Thymus (tissue), 11 donors: ENCODE results near the gene RUNX2. TPM values are rescaled to one million over a fixed set of nuclear protein-coding genes. Genes with fewer than 3 reads are reported as not detected.

Experiments used
- DNase-seq, 9 donors: peaks; one replicate each; pipeline ENCODE4 v3.0.0-alpha.2; 2013; ENCODE audit warnings: low spot score in 9 of 9, low read depth in 6 of 9, missing footprints in 1 of 9
- H3K27ac ChIP-seq, 2 donors: one replicate each; pipeline ENCODE4 v1.5.1; 2013; ENCODE audit warnings: control low read depth in 1 of 2, low read depth in 1 of 2, low read length in 1 of 2, mild to moderate bottlenecking in 1 of 2, moderate library complexity in 1 of 2
- H3K27me3 ChIP-seq, 2 donors: one replicate each; pipeline ENCODE4 v1.5.1; 2013; ENCODE audit warnings: low read length in 1 of 2; ENCODE audit not compliant: control insufficient read depth in 2 of 2, insufficient read depth in 1 of 2
- H3K36me3 ChIP-seq, 2 donors: one replicate each; pipeline ENCODE4 v1.5.1; 2013; ENCODE audit warnings: low read length in 1 of 2, mild to moderate bottlenecking in 1 of 2, moderate library complexity in 1 of 2; ENCODE audit not compliant: control insufficient read depth in 2 of 2, insufficient read depth in 2 of 2
- H3K4me1 ChIP-seq, 2 donors: one replicate each; pipeline ENCODE4 v1.5.1; 2013; ENCODE audit warnings: low read length in 2 of 2; ENCODE audit not compliant: control insufficient read depth in 2 of 2, insufficient read depth in 2 of 2
- H3K4me3 ChIP-seq, 2 donors: one replicate each; pipeline ENCODE4 v1.5.1; 2013; ENCODE audit warnings: low read length in 2 of 2, control low read depth in 1 of 2, mild to moderate bottlenecking in 1 of 2
- H3K9me3 ChIP-seq, 2 donors: one replicate each; pipeline ENCODE4 v1.5.1; 2013; ENCODE audit warnings: low read length in 1 of 2, mild to moderate bottlenecking in 1 of 2; ENCODE audit not compliant: control insufficient read depth in 2 of 2, insufficient read depth in 1 of 2
- WGBS: extraction: QIAGEN DNeasy Blood & Tissue Kit; methylation state at CpG from one replicate; pipeline ENCODE4 v1.1.7; 2013; 5-methylcytosine and 5-hydroxymethylcytosine counted together
- polyA plus RNA-seq: library from polyadenylated mRNA; stranded (reverse); fragments of 200-250 nt; gene quantifications from one replicate; pipeline ENCODE4 v1.2.3, GENCODE V29; 2013
- total RNA-seq: library from RNA; stranded (reverse); fragments of 120-200 nt; gene quantifications from one replicate; pipeline ENCODE4 v1.2.4, GENCODE V29; 2013
- donor health status: healthy.

Gene RUNX2
- total and polyA plus RNA-seq, 2 donors: 3.7 to 7.1 TPM

DNA sequence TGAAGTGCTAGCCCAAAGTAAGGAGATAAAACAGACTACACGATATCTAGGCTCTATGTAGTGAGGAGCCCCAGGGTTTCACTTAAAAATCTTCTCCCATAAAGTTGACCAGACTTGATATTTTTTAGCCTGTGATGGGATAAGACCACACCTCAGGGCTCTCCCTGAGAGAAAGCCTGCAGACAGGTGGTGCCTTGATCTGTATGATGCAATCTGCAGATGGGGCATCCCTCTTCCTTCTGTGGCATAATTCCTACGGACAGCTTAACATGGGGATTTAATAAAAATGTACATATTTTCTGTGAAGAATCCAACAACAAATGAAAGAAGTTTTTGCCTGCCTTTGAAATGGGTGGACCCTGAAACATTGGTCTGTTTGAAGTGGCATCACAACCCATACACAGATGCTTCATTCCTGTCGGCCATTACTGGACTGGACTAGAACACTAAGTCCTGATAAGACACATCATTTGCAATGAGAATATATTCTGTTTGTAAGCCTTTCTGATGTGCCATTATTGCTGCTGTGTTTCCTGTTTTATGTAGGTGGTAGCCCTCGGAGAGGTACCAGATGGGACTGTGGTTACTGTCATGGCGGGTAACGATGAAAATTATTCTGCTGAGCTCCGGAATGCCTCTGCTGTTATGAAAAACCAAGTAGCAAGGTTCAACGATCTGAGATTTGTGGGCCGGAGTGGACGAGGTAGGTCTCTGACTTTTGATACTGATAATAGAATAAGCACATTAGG lies 103.4 kb downstream of the RUNX2 start:
- H3K27me3 ChIP-seq: peaks cover 0 to 2% of the 10 kb centered on the region in 2 donors

DNA sequence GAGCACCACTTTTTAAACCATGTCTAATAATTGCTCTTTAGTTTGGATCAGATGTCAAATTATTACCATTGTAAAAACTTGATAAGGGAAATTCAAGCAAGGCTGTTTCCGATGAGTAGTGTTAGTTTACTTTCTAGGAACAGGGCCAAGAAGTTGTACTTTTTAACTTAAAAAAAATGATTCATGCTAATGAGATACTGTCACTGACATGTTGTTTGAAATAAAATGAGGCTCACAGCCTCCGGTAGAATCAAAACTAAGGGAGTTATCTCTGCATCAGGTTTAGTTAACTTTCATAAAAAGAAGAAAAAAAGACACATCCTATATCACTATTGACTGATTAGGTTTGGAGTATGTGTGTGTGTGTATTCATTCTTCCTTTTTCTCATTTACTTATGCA lies 104.8 kb downstream of the RUNX2 start:
- Histone ChIP-seq H3K4me1 (peaks cover 18 to 27% of the 10 kb centered on the region in 2 donors), H3K9me3 (no peaks in the 10 kb centered on the region), H3K27ac (no peak overlapping the region), H3K27me3 (peaks cover 0 to 2% of the 10 kb centered on the region in 2 donors), H3K4me3 (no peak overlapping the region), H3K36me3 (no peaks in the 10 kb centered on the region)
- DNase-seq: no peak
- WGBS: 2% methylated on average over 2 of the region's 2 CpGs

More for the DNA sequence above, 103.4 kb downstream of the RUNX2 start:
- Histone ChIP-seq H3K4me3 (no peak overlapping the region), H3K9me3 (no peaks in the 10 kb centered on the region), H3K36me3 (no peaks in the 10 kb centered on the region), H3K27ac (peak overlapping the region in 1 of 2 donors; percentile 6), H3K4me1 (peaks cover 10 to 21% of the 10 kb centered on the region in 2 donors)
- WGBS: 17% methylated on average over 10 of the region's 10 CpGs
- peak in 1 of 9 donors; percentile 59 for DNase-seq

DNA sequence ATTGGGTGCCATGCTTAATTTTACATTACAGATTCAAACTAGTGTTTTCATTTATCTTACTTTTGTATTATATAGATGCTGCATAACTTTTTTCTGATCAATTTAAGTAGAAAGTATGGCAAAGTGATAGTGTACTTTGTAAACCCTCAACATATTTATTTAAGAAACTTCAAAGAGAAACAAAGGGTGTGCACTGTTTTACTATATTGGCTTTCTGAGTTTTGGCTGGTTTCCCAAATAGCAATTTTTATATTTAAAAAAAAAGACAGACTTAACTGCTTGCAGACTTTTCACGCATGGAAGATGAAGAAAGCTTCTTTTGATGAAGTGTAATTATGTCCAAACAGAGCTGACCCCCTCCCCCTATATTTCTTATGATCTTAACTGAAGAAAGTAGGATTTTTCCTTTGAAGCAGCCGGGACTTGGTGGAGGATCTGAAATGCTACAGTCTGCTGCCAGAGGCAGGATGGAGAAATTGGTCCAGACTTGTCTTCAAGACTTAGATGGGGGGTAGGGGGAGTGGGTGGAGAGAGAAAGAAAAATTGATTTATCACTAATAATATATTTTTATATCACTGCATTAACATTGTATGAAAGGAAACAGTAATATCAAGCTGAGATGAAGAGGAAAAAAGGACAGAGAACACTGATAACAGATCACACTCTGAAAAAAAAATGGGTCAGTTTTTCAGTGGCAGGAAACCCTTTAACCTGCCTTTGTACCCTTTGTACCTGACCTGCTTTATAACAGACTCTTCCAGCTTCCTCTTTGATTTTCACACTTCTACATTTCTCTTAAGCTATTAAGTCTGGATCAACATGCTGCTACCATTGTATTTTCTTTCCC lies 105.6 kb downstream of the RUNX2 start:
- peaks cover 19 to 33% of the 10 kb centered on the region in 2 donors for H3K4me1 ChIP-seq
- no peak overlapping the region for H3K4me3 ChIP-seq
- WGBS: 25% methylated on average over 2 of the region's 2 CpGs
- H3K27me3 ChIP-seq: peaks cover 0 to 6% of the 10 kb centered on the region in 2 donors
- H3K9me3 ChIP-seq: no peaks in the 10 kb centered on the region
- H3K27ac ChIP-seq: no peak overlapping the region
- no peaks in the 10 kb centered on the region for H3K36me3 ChIP-seq
- peak in 1 of 9 donors; percentile 59 for DNase-seq

DNA sequence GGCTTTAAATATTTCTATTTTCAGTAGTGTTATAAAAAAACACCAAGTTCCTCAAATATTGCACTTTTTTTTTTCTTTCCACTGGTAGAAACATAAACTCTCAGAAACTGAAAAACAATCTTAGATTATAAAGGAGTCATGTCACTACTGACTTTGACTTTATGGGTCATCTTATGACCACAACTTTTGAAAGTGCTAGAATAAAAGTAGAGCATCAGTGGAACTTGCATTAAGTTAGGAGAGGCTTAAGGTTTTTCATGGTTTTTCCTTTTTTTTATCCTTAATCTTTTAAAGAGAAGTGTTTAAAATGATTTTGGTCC lies 106.2 kb downstream of the RUNX2 start:
- no peak for DNase-seq
- no peaks in the 10 kb centered on the region for H3K36me3 ChIP-seq
- peaks cover 0 to 6% of the 10 kb centered on the region in 2 donors for H3K27me3 ChIP-seq
- no peak overlapping the region for H3K27ac ChIP-seq
- H3K4me3 ChIP-seq: no peak overlapping the region
- peaks cover 23 to 39% of the 10 kb centered on the region in 2 donors for H3K4me1 ChIP-seq
- H3K9me3 ChIP-seq: no peaks in the 10 kb centered on the region

DNA sequence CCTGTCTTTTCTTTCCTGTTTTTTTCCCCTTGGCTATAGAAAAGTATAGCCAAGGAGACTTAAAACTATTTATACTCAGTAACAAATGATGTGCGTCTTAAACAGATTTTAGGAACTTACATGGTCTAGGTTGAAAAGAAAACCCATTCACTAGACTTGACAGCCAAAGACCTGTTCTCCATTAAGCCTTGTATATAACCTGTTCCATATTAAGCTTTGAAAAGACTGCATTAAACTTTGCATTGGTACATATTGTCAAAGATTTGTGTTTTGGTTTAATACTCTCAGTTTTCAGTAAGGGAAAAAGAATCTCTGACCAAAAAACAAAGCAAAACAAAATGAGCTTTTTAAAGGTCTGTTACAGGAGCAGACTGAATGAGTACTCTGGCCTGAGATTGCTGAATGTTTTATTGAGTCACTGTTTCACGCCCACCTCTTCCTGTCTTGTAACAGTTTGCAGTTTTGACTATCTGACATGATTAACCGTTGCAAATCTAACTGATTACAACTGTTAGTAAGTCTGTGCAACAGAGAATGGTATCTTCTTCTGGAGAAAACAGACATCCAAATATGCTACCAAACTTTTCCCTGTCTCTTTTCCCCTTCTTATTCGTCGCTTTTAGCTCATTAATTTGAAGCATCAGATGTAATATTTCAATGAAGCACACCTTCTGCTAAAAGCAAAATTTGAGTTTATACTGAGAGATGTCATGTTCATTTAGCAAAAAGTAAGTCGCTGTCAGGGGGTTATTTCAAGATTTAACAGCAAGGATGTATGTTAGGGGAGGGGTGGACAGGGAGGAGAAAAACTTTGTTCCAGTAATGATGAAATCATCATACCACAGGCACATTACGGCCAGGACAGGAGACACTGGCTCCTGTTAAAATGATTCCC lies 108.7 kb downstream of the RUNX2 start:
- 41% methylated on average over 7 of the region's 7 CpGs for WGBS
- peaks cover 0 to 3% of the 10 kb centered on the region in 2 donors for H3K27me3 ChIP-seq
- H3K27ac ChIP-seq: peak overlapping the region in 1 of 2 donors; percentile 55
- H3K36me3 ChIP-seq: no peaks in the 10 kb centered on the region
- peaks cover 17 to 51% of the 10 kb centered on the region in 2 donors for H3K4me1 ChIP-seq
- peak in 2 of 9 donors; percentile 49 to 72 for DNase-seq
- no peaks in the 10 kb centered on the region for H3K9me3 ChIP-seq
- no peak overlapping the region for H3K4me3 ChIP-seq

DNA sequence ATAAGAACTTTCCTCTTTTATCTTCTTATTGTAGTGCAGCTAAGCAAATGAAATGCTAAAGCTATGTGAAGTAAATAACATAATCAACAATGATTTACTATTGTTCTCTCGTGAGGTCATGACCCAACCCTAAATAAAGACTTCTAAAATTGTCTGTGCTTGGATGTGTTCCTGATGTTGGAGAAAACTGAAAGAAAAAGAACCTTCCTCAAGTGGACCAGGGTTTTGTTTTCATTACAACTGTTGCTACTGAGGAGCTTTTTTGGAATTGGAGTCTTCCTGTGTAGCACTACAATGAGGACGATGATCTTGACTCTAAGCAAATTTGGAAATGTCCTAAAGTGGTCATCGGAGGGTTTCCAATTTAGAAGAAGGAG lies 109.3 kb downstream of the RUNX2 start:
- no peaks in the 10 kb centered on the region for H3K36me3 ChIP-seq
- peak overlapping the region in 1 of 2 donors; percentile 55 for H3K27ac ChIP-seq
- DNase-seq: no peak
- H3K4me1 ChIP-seq: peaks cover 16 to 52% of the 10 kb centered on the region in 2 donors
- H3K27me3 ChIP-seq: peaks cover 0 to 3% of the 10 kb centered on the region in 2 donors
- 92% methylated on average over 3 of the region's 3 CpGs for WGBS
- H3K4me3 ChIP-seq: no peak overlapping the region
- H3K9me3 ChIP-seq: no peaks in the 10 kb centered on the region

DNA sequence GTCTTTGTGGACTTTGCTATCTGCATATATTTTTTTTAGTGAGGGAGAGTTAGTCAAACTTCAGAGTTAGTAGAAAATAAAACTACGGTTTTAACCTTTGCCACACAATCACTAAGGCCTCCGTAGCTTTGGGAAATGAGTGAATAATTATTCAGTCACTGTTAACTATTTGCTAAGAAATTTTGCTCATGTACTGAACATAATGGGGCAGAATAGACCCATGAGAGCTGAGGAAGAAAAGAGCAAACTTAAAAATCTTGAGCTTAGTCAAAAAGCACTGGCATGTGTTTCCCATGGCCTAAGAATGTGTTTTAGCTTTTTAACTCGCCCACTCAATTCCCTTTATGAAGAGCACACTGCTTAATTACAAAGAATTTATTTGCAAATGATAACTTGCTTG lies 110.0 kb downstream of the RUNX2 start:
- Histone ChIP-seq H3K9me3 (no peaks in the 10 kb centered on the region), H3K27me3 (peaks cover 0 to 3% of the 10 kb centered on the region in 2 donors), H3K4me3 (no peak overlapping the region), H3K36me3 (no peaks in the 10 kb centered on the region), H3K27ac (no peak overlapping the region), H3K4me1 (peaks cover 16 to 59% of the 10 kb centered on the region in 2 donors)
- no peak for DNase-seq
- WGBS: 94% methylated on average over 3 of the region's 3 CpGs

DNA sequence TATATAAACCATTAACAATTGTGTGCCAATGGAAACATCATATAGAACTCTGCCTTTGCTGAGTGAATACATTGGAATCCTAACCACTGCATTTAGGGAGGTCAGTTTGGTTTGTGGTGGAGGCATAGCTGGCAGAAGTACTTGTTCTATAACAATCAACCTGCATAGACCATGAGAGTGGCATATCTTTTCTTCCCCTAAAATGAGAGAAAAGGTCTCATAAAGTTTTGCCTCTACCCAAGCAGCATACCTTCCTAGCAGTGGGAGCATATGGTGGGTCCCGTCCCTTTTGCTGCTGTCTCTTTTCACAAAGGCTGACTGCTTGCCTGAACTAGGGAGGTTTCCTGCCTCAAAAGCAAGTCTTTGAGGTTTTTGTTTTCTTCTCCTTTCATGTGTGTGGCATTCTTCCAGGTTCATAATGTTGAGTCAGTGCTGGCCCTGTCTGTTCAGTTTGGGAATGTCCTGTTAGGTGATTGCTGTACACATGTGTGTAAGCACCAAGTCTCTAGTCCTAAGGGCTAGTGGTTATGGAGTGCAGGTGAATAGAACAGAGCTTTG lies 110.8 kb downstream of the RUNX2 start:
- peaks cover 13 to 60% of the 10 kb centered on the region in 2 donors for H3K4me1 ChIP-seq
- 12% methylated on average over 1 of the region's 1 CpG for WGBS
- no peak overlapping the region for H3K4me3 ChIP-seq
- peak overlapping the region in 1 of 2 donors; percentile 48 for H3K27ac ChIP-seq
- H3K9me3 ChIP-seq: peaks cover 0 to 2% of the 10 kb centered on the region in 2 donors
- H3K27me3 ChIP-seq: peaks cover 0 to 3% of the 10 kb centered on the region in 2 donors
- peak in 1 of 9 donors; percentile 64 for DNase-seq
- H3K36me3 ChIP-seq: no peaks in the 10 kb centered on the region
